NT2/D1 (cell line): ENCODE data around the gene LNP1.

ENCODE experiments used
- DNase-seq: peaks from one replicate; pipeline ENCODE4 v3.0.0-alpha.2; 2011; ENCODE audit warnings: low read depth, low spot score
- H3K27me3 ChIP-seq: 2 replicates; pipeline ENCODE4 v1.6.0; 2011; ENCODE audit warnings: mild to moderate bottlenecking; ENCODE audit not compliant: insufficient read length, insufficient read depth
- H3K36me3 ChIP-seq: 2 replicates; pipeline ENCODE4 v1.6.1; 2011; ENCODE audit warnings: mild to moderate bottlenecking, low read length, mixed read lengths; ENCODE audit not compliant: insufficient read depth, insufficient read length
- H3K4me1 ChIP-seq: 2 replicates; pipeline ENCODE4 v1.5.1; 2011; ENCODE audit not compliant: insufficient read depth, insufficient read length
- H3K4me3 ChIP-seq: 2 replicates; pipeline ENCODE4 v1.5.1; 2011; ENCODE audit warnings: low read depth; ENCODE audit not compliant: insufficient read length
- H3K9ac ChIP-seq: 2 replicates; pipeline ENCODE4 v1.6.0; 2011; ENCODE audit warnings: low read depth; ENCODE audit not compliant: insufficient read length
- H3K9me3 ChIP-seq: 2 replicates; pipeline ENCODE4 v1.5.1; 2011; ENCODE audit warnings: mild to moderate bottlenecking, low read length; ENCODE audit not compliant: insufficient read depth
- SUZ12 ChIP-seq: IDR thresholded peaks from 2 replicates; pipeline ENCODE4 v1.6.1; 2011; ENCODE audit not compliant: insufficient read length, insufficient read depth; ENCODE audit errors: extremely low read depth
- YY1 ChIP-seq: IDR thresholded peaks from 2 replicates; pipeline ENCODE4 v1.6.1; 2011; ENCODE audit not compliant: insufficient read length, insufficient read depth
- ZNF274 ChIP-seq: IDR thresholded peaks from 2 replicates; pipeline ENCODE4 v1.6.1; 2011; ENCODE audit warnings: mild to moderate bottlenecking, low read depth, low read length

LNP1 gene

GRCh38 chr3:100361897-100362296, 39.4 kb upstream of the LNP1 start:
- TF ChIP-seq YY1 (no peak), ZNF274 (no peak), SUZ12 (no peak)
- H3K36me3 ChIP-seq = peaks cover 70% of the 10 kb centered on the region
- H3K9ac ChIP-seq = no peak overlapping the region
- DNase-seq = no peak
- no peak overlapping the region for H3K4me3 ChIP-seq
- H3K9me3 ChIP-seq = no peaks in the 10 kb centered on the region
- no peaks in the 10 kb centered on the region for H3K27me3 ChIP-seq
- no peaks in the 10 kb centered on the region for H3K4me1 ChIP-seq

- Histone ChIP-seq H3K4me3 (no peak overlapping the region), H3K9ac (no peak overlapping the region), H3K27me3 (no peaks in the 10 kb centered on the region), H3K9me3 (no peaks in the 10 kb centered on the region), H3K4me1 (no peaks in the 10 kb centered on the region), H3K36me3 (peaks cover 83% of the 10 kb centered on the region)
- DNase-seq = no peak
- TF ChIP-seq ZNF274 (no peak), SUZ12 (no peak), YY1 (no peak)
Observed at GRCh38 chr3:100364421-100364820, 36.9 kb upstream of the LNP1 start.

DNA sequence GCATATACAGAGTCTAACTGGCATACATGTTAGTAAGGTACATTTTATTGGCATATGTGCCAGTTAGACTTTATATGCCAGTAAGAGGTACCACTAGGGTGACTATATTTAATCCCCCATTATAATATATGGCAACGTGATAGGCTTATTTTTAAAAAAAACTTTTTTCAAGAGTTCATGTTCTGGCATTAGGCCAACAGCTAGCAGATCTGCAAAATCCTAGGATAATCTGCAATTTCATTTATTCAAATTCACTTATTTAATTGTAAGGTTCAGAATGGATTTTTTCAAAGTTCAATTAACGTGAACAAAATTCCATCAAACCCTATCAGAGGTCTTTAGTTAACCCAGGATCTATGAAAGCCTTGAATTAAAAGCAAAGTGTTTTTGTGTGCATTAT, 34.9 kb upstream of the LNP1 start:
- Histone ChIP-seq H3K4me1 (no peaks in the 10 kb centered on the region), H3K9me3 (no peaks in the 10 kb centered on the region), H3K4me3 (no peak overlapping the region), H3K9ac (no peak overlapping the region), H3K36me3 (peaks cover 86% of the 10 kb centered on the region), H3K27me3 (no peaks in the 10 kb centered on the region)
- DNase-seq = no peak
- TF ChIP-seq ZNF274 = no peak
- TF ChIP-seq YY1 = no peak
- no peak for TF ChIP-seq SUZ12

GRCh38 chr3:100368441-100368840, 32.9 kb upstream of the LNP1 start:
- Histone ChIP-seq H3K9ac (no peak overlapping the region), H3K4me3 (no peak overlapping the region), H3K36me3 (peaks cover 90% of the 10 kb centered on the region), H3K4me1 (no peaks in the 10 kb centered on the region), H3K27me3 (no peaks in the 10 kb centered on the region), H3K9me3 (no peaks in the 10 kb centered on the region)
- no peak for DNase-seq
- TF ChIP-seq ZNF274 (no peak), SUZ12 (no peak), YY1 (no peak)

DNA sequence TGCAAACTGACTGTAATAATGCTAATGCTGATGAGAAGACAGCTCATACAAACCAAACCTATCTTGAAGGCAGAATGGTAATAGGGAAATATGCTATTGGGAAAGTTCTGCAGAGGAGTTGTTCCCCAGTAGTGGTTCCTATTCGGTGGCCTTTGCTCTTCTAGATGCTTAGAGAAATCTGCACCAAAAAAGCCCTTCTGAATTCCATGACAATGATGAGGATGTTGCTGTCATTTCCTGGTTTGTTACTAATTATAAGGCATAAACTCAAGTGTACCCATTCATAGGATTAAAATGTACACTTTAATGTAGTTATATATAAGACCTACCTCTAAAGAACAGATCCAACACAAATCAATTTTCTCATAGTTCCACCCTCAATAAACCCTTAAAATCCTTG, 30.6 kb upstream of the LNP1 start:
- no peak for DNase-seq
- Histone ChIP-seq H3K9ac (no peak overlapping the region), H3K4me1 (no peaks in the 10 kb centered on the region), H3K9me3 (no peaks in the 10 kb centered on the region), H3K36me3 (peaks cover 78% of the 10 kb centered on the region), H3K4me3 (no peak overlapping the region), H3K27me3 (no peaks in the 10 kb centered on the region)
- TF ChIP-seq YY1 = no peak
- TF ChIP-seq ZNF274 = no peak
- no peak for TF ChIP-seq SUZ12

GRCh38 chr3:100374521-100374920, 26.8 kb upstream of the LNP1 start:
- no peaks in the 10 kb centered on the region for H3K4me1 ChIP-seq
- H3K4me3 ChIP-seq = no peak overlapping the region
- H3K9me3 ChIP-seq = no peaks in the 10 kb centered on the region
- H3K9ac ChIP-seq = no peak overlapping the region
- peaks cover 74% of the 10 kb centered on the region for H3K36me3 ChIP-seq
- H3K27me3 ChIP-seq = no peaks in the 10 kb centered on the region
- TF ChIP-seq YY1 (no peak), ZNF274 (no peak), SUZ12 (no peak)
- DNase-seq = no peak

GRCh38 chr3:100376301-100376700, 25.0 kb upstream of the LNP1 start:
- Histone ChIP-seq H3K27me3 (no peaks in the 10 kb centered on the region), H3K9ac (no peak overlapping the region), H3K4me1 (no peaks in the 10 kb centered on the region), H3K36me3 (peaks cover 76% of the 10 kb centered on the region), H3K9me3 (no peaks in the 10 kb centered on the region), H3K4me3 (no peak overlapping the region)
- DNase-seq = no peak
- TF ChIP-seq YY1 = no peak
- no peak for TF ChIP-seq SUZ12
- no peak for TF ChIP-seq ZNF274
